Measurements from ENCODE around the gene LIN52. TPM values are rescaled to one million over a fixed set of nuclear protein-coding genes. Genes with fewer than 3 reads are reported as not detected.
A peak's percentile ranks its signal among the peaks of the same experiment; 100 is the strongest.

LIN52 gene
- total RNA-seq, 2 donors from 2014 or later: 3.5 to 7.5 TPM

DNA sequence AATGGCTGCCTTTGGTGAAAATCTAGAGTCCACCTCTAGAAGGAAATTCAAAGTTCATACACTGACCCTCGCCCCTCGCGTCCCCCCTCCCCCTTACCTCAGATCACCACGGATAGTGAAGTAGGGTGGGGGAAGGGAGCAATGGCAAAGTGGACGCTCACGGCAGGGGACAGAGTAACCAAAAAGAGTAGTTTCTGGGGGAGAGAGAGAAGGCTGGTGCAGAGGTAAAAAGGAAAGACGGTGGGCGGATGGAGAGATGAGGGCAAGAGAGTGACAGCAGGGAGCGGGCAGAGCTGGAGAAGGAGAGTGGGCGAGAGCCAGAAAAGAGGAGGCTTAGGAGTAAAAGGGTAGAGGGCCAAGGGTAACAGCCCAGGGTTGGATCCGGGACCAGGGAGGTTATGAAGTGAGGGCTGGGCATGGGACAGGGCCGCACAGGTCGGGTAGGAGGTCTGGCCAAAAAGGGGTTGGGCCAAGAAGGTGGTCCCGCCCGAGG lies 926 bp upstream of the LIN52 start:
- no peak for DNase-seq
- TF ChIP-seq, protein P1, sequence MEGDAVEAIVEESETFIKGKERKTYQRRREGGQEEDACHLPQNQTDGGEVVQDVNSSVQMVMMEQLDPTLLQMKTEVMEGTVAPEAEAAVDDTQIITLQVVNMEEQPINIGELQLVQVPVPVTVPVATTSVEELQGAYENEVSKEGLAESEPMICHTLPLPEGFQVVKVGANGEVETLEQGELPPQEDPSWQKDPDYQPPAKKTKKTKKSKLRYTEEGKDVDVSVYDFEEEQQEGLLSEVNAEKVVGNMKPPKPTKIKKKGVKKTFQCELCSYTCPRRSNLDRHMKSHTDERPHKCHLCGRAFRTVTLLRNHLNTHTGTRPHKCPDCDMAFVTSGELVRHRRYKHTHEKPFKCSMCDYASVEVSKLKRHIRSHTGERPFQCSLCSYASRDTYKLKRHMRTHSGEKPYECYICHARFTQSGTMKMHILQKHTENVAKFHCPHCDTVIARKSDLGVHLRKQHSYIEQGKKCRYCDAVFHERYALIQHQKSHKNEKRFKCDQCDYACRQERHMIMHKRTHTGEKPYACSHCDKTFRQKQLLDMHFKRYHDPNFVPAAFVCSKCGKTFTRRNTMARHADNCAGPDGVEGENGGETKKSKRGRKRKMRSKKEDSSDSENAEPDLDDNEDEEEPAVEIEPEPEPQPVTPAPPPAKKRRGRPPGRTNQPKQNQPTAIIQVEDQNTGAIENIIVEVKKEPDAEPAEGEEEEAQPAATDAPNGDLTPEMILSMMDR (IDR thresholded peaks at IDR 0.05): no peak
- no peaks in the 10 kb centered on the region for H3K27me3 ChIP-seq
- H3K36me3 ChIP-seq: no peaks in the 10 kb centered on the region
- peaks cover 10% of the 10 kb centered on the region for H3K4me1 ChIP-seq
- H3K4me3 ChIP-seq: peak overlapping the region; percentile 74
- intact Hi-C loops (cut with DNase I): no loop called here
- no peaks in the 10 kb centered on the region for H3K9me3 ChIP-seq
- H3K27ac ChIP-seq: peak overlapping the region; percentile 54
- peak overlapping the region; percentile 88 to 90 for H3K9ac ChIP-seq (ENCODE audit: low read depth in 2 of 2, low read length in 2 of 2)

DNA sequence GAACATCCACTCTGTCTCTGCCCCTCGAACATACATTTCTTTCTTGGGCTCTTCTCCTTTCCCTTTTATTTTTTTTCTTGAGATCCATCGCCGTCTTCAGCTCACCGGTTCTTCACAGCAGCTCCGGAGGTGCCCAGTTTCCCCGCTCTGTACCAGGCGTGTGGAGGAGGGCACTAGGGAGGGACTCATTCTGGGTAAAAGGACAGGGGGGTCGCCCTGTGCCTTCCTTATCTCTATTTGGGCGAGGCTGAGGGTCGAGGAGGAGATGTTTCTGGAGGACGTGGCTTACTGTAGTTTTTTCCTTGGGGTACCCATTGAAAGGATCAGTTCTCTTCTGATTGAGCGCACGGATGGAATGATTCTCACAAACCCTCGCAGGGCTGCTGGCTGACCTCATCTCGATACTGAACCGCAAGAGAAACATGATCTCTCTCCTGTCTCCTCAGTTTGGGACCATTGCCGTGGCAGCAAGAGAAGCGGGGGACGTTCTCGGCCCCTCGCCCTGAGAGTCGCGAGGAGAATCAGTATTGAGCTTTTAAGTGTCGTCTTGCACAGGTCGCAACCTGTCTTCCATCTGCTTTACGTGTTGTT lies 386 bp downstream of the LIN52 start:
- Histone ChIP-seq H3K27ac (peak overlapping the region; percentile 31), H3K27me3 (no peaks in the 10 kb centered on the region), H3K4me3 (peak overlapping the region; percentile 67), H3K9ac (ENCODE audit: low read depth in 2 of 2, low read length in 2 of 2) (peak overlapping the region; percentile 79 to 88), H3K9me3 (no peaks in the 10 kb centered on the region), H3K4me1 (peaks cover 10% of the 10 kb centered on the region), H3K36me3 (no peaks in the 10 kb centered on the region)
- DNase-seq: no peak
- TF ChIP-seq, protein P1 (IDR thresholded peaks at IDR 0.05): no peak
- intact Hi-C loops (cut with DNase I): no loop called here

DNA sequence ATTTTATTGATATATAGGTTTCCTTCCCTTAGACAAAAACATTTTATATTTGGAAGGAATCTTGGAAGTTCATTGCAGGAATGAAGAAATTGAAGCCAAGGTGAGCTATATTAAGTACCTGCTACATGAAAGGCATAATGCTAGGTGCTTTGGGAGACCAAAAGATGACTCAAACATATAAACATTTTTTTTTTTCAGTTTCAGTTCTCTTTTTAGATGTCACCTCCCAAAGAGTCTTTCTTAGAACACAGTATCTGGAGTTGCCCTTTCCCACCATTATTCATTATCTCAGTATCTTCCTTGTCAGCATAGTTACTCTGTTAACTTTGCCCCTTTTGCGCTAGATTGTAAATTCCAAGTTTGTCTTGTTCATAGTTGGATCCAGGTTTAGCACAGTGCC lies 1.1 kb downstream of the LIN52 start:
- Histone ChIP-seq H3K9me3 (no peaks in the 10 kb centered on the region), H3K27me3 (no peaks in the 10 kb centered on the region), H3K27ac (no peak overlapping the region), H3K4me1 (peaks cover 10% of the 10 kb centered on the region), H3K36me3 (no peaks in the 10 kb centered on the region), H3K9ac (ENCODE audit: low read depth in 2 of 2, low read length in 2 of 2) (no peak overlapping the region), H3K4me3 (peak overlapping the region; percentile 67)
- TF ChIP-seq, protein P1 (IDR thresholded peaks at IDR 0.05): no peak
- DNase-seq: no peak
- intact Hi-C loops (cut with DNase I): no loop called here

- Histone ChIP-seq H3K9me3 (no peaks in the 10 kb centered on the region), H3K27me3 (no peaks in the 10 kb centered on the region), H3K4me3 (no peak overlapping the region), H3K27ac (no peak overlapping the region), H3K36me3 (no peaks in the 10 kb centered on the region), H3K4me1 (peaks cover 10% of the 10 kb centered on the region), H3K9ac (ENCODE audit: low read depth in 2 of 2, low read length in 2 of 2) (no peak overlapping the region)
- TF ChIP-seq, protein P1 (IDR thresholded peaks at IDR 0.05): no peak
- no peak for DNase-seq
- intact Hi-C loops (cut with DNase I): no loop called here
Observed at GRCh38 chr14:74089251-74090020, 4.7 kb downstream of the LIN52 start.

DNA sequence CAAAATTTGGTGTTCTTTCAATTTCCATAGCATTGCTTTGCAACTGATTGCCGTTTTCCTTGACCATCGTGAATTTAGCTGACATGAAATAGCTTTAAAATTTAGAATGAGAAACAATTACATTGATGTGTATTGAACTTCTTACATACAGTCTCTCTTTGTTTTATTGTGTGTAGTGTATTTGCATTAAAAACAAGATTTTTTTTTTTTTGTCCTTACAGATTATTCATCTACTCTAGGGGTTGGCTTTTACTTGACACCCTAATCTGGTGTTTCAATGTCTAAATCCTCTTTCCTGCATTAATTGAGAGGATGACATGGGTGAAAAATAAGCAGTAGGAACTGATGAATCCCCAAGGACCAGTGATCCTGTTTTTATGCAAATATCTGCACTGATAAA lies 20.6 kb downstream of the LIN52 start:
- TF ChIP-seq, protein P1 (IDR thresholded peaks at IDR 0.05): no peak
- Histone ChIP-seq H3K9me3 (no peaks in the 10 kb centered on the region), H3K36me3 (no peaks in the 10 kb centered on the region), H3K9ac (ENCODE audit: low read depth in 2 of 2, low read length in 2 of 2) (no peak overlapping the region), H3K4me1 (no peaks in the 10 kb centered on the region), H3K27ac (no peak overlapping the region), H3K27me3 (no peaks in the 10 kb centered on the region), H3K4me3 (no peak overlapping the region)
- no peak for DNase-seq
- intact Hi-C loops (cut with DNase I): no loop called here

All from colonic mucosa (tissue), 4 donors.